ENCODE results near the gene YIPF6. TPM values are rescaled to one million over a fixed set of nuclear protein-coding genes. Genes with fewer than 3 reads are reported as not detected.

The YIPF6 gene
- total and polyA plus RNA-seq, 9 of the 15 experiments (the other 6 are each of a cell fraction or from before 2014, with no cell fraction given) = 7.7 to 44.2 (median 22.4) TPM

GRCh38 chrX:68498508-68499379, at the start of gene YIPF6 (continued):
- TF ChIP-seq MAFG (tag; conservative IDR thresholded peaks at IDR 0.05) (no peak), RFX7 (CRISPR knock-in tag; IDR thresholded peaks at IDR 0.05) (no peak), HOMEZ (CRISPR knock-in tag; IDR thresholded peaks at IDR 0.05) (no peak), CTBP1 (IDR thresholded peaks at IDR 0.05; ENCODE audit: borderline replicate concordance) (no peak), SRSF3 (IDR thresholded peaks at IDR 0.05; ENCODE audit: insufficient read depth, low read length) (no peak), ZKSCAN3 (CRISPR knock-in tag; IDR thresholded peaks at IDR 0.05) (no peak), XRCC3 (IDR thresholded peaks at IDR 0.05) (no peak), TOE1 (IDR thresholded peaks at IDR 0.05; ENCODE audit: borderline replicate concordance) (peak; percentile 9; the same call in 1 of the 2 replicates), TOE1 (CRISPR knock-in tag; IDR thresholded peaks at IDR 0.05; ENCODE audit: borderline replicate concordance, low read depth) (no peak), ADNP (tag; IDR thresholded peaks at IDR 0.05) (no peak), SMARCA4 (IDR thresholded peaks at IDR 0.05) (no peak), PTBP1 (IDR thresholded peaks at IDR 0.05; ENCODE audit: low read depth, low read length) (no peak), ZNF518B (CRISPR knock-in tag; IDR thresholded peaks at IDR 0.05) (no peak), ARNT (IDR thresholded peaks at IDR 0.05) (no peak), ZNF76 (CRISPR knock-in tag; IDR thresholded peaks at IDR 0.05; ENCODE audit: borderline replicate concordance) (no peak), ATF6 (CRISPR knock-in tag; IDR thresholded peaks at IDR 0.05) (0 out of 2 replicates have a peak, but pooled peaks have one; percentile 47), ZNF583 (CRISPR knock-in tag; IDR thresholded peaks at IDR 0.05) (no peak), MLLT1 (IDR thresholded peaks at IDR 0.05) (no peak), ZNF143 (CRISPR knock-in tag; IDR thresholded peaks at IDR 0.05) (peak; percentile 74), SMAD4 (CRISPR knock-in tag; conservative IDR thresholded peaks at IDR 0.05) (peak; percentile 63), ARHGAP35 (IDR thresholded peaks at IDR 0.05; ENCODE audit: partially characterized antibody) (no peak)

Data from K562 (cell line).